Measurements from ENCODE around the gene ARHGEF35. TPM values are rescaled to one million over a fixed set of nuclear protein-coding genes. Genes with fewer than 3 reads are reported as not detected.
"Not testable (repeated sequence)": the region's sequence is repeated elsewhere in the genome, so short reads cannot be mapped to it uniquely, and the experiment has no call there.

Gene ARHGEF35
- 0.76 TPM in 2 replicates for total RNA-seq (2014; rRNA removed; shearing (Covaris generic); ENCODE audit: low replicate concordance)

DNA sequence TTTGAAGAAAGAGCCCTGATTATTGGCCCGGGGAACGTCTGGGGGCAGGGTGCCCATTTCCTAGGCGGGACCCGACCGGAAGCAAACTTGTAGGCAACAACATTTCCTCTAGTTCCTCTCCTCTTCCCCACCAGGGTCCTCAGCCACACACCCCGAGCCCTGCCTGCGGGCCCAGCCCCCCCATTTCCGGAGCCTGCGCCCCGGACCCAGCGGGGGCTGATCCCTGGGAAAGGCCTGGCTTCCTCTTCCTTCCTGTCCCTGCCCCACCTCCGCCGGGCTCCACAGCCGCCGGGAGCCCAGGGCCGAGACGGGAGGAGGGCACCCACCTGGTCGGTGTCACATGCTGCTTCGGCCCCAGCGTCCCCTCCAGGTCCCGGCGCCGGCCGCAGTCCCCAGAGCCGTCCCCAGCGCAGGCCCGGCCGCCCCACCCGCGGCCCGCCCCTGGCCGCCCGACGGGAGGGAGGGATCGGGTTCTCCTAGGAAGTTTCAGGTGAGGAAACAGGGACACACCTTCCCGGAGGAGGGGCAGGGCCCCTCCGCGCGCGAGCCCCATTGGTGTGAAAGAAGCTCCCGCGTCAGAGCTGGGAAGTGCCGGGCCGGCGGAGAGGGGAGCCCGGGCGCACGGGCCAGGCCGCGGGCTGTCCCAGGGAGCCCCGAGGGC is at the start of gene ARHGEF35:
Gene ARHGEF35, minus strand, starts transcription at position 622 of the 661 bp plus-strand sequence. CDS start 7,450 bp downstream, outside the sequence.
- H3K4me3 ChIP-seq, H3K9me3 ChIP-seq, H3K27me3 ChIP-seq, DNase-seq, H3K36me3 ChIP-seq: not testable (repeated sequence)

DNA sequence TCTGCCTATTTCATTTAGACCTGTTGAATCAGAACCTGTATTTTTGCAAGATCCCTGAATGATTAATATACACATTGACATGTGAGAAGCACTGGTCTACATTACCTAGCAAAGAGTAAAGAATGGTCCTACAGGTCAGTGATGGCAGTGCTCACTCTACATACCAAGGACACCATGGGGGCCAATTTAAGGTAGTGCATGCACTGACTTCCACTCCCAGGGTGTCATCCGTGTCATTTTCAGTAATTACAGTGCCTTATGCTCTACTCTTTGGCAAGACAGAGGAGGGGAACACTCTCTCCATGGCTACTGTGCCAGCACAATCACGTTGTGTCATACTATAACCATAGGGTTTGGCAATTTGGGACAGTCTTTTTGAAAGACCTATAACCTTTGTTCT is 49.7 kb upstream of the ARHGEF35 start:
- not testable (repeated sequence) for DNase-seq, H3K27me3 ChIP-seq, H3K4me3 ChIP-seq, H3K9me3 ChIP-seq, H3K36me3 ChIP-seq

GRCh38 chr7:144239365-144239764 is 43.7 kb upstream of the ARHGEF35 start, which contains the start of gene OR2A42:
Gene OR2A42, minus strand, starts transcription at chr7:144239605. Its CDS starts 6,762 bp downstream, at chr7:144232843.
- not testable (repeated sequence) for H3K9me3 ChIP-seq, DNase-seq, H3K4me3 ChIP-seq, H3K27me3 ChIP-seq, H3K36me3 ChIP-seq

DNA sequence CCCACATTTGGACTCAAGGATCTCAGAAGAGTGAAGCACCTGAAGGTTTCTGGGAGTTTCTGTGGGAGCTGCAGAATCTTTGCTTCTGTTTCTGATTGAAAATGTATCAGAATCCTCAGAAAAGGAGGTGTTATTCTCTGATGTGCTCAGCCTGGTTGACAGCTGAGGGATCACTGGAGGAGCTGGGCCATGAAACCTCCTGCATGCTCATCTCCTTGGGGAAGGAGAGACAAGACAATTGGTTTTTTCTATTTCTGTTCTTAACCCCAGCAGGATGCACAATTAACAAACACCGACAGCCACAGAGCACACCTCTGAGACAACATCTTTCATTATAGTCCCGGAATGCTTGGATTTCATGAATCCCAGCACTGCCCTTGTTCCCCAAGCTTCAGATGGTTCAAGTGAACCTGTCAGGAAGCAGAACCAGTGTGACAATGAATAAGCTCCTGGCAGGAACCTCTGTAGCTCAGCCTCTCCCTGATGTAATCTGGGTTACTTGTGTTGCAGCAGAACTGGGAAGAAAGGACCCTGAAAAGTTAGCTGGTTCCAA is 43.0 kb upstream of the ARHGEF35 start:
- H3K9me3 ChIP-seq, H3K36me3 ChIP-seq, DNase-seq, H3K27me3 ChIP-seq, H3K4me3 ChIP-seq: not testable (repeated sequence)

GRCh38 chr7:144233039-144233438 is 37.4 kb upstream of the ARHGEF35 start:
- H3K27me3 ChIP-seq, DNase-seq, H3K9me3 ChIP-seq, H3K36me3 ChIP-seq, H3K4me3 ChIP-seq: not testable (repeated sequence)

GRCh38 chr7:144231027-144231426 is 35.4 kb upstream of the ARHGEF35 start:
- H3K4me3 ChIP-seq, H3K36me3 ChIP-seq, H3K27me3 ChIP-seq, DNase-seq, H3K9me3 ChIP-seq: not testable (repeated sequence)

GRCh38 chr7:144228810-144229209 is 33.2 kb upstream of the ARHGEF35 start:
- not testable (repeated sequence) for H3K27me3 ChIP-seq, H3K9me3 ChIP-seq, H3K4me3 ChIP-seq, H3K36me3 ChIP-seq
- peak; percentile 8 for DNase-seq

GRCh38 chr7:144226866-144227265 is 31.2 kb upstream of the ARHGEF35 start:
- not testable (repeated sequence) for H3K36me3 ChIP-seq, H3K4me3 ChIP-seq, H3K9me3 ChIP-seq, H3K27me3 ChIP-seq, DNase-seq

GRCh38 chr7:144223675-144224074 is 28.0 kb upstream of the ARHGEF35 start:
- not testable (repeated sequence) for H3K9me3 ChIP-seq, H3K4me3 ChIP-seq, DNase-seq, H3K36me3 ChIP-seq, H3K27me3 ChIP-seq

GRCh38 chr7:144220531-144220930 is 24.9 kb upstream of the ARHGEF35 start:
- not testable (repeated sequence) for H3K4me3 ChIP-seq, H3K27me3 ChIP-seq, H3K36me3 ChIP-seq, DNase-seq, H3K9me3 ChIP-seq

GRCh38 chr7:144219149-144219548 is 23.5 kb upstream of the ARHGEF35 start:
- H3K4me3 ChIP-seq, H3K27me3 ChIP-seq, H3K9me3 ChIP-seq, DNase-seq, H3K36me3 ChIP-seq: not testable (repeated sequence)

DNA sequence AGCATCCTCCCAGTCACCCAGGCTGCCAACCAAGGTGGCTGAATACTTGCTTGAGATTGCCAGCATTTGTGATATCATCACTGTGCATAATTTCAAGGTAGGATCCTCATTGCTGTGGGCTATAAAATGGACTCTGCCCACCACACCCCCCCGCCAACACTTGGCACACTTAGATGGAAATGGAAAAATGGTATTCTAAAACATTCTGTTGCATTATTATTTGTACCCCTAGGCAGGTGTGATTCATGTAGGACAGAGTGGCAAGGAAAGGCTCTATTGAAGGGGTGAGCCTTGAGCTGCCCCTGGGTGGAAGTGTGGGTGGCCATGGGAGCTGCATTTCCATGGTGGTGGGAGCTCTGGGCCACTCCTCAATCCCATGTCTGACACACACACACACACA is 22.9 kb upstream of the ARHGEF35 start:
- not testable (repeated sequence) for H3K9me3 ChIP-seq

GRCh38 chr7:144217200-144217599 is 21.6 kb upstream of the ARHGEF35 start:
- H3K9me3 ChIP-seq, H3K36me3 ChIP-seq, H3K4me3 ChIP-seq, DNase-seq, H3K27me3 ChIP-seq: not testable (repeated sequence)

More for the DNA sequence above, 22.9 kb upstream of the ARHGEF35 start:
- DNase-seq, H3K4me3 ChIP-seq, H3K36me3 ChIP-seq, H3K27me3 ChIP-seq: not testable (repeated sequence)

DNA sequence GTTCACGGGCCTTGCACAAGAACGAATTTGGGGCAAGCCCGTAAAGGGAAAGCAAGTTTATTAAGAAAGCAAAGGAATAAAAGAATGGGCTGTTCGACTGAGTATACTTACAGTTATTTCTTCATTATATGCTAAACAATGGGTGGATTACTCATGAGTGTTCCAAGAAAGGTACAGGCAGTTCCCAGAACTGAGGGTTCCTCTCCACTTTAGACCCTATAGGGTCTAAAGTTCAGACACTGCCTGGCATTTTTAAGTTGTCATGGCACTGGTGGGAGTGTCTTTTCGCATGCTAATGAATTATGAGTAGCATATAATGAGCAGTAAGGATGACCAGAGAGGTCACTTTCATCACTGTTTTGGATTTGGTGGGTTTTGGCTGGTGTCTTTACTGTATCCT is 9.7 kb upstream of the ARHGEF35 start:
- H3K27me3 ChIP-seq, H3K4me3 ChIP-seq, H3K36me3 ChIP-seq, H3K9me3 ChIP-seq, DNase-seq: not testable (repeated sequence)

GRCh38 chr7:144203086-144203485 is 7.5 kb upstream of the ARHGEF35 start:
- not testable (repeated sequence) for H3K9me3 ChIP-seq, H3K4me3 ChIP-seq, DNase-seq, H3K36me3 ChIP-seq, H3K27me3 ChIP-seq

DNA sequence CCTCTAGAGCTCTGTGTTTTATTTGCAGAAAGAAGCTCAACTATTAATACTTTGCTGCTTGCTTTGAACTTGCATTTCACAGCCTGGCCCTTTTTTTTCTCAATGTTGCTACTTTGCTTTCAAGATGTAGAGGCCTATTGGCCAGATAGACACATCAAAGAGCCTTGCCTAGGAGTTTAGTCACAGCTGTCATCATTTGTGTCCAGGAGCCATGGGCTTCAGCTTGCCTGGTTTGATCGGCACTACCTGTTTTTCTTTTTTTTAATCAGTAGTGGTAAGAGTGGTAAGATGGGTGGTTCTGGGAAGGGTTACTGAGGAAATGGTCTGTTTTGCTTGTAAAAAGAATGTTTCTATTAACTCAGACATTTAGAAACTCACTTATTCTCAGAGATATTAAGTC is 6.3 kb upstream of the ARHGEF35 start:
- not testable (repeated sequence) for H3K9me3 ChIP-seq, H3K36me3 ChIP-seq, H3K27me3 ChIP-seq, DNase-seq, H3K4me3 ChIP-seq

DNA sequence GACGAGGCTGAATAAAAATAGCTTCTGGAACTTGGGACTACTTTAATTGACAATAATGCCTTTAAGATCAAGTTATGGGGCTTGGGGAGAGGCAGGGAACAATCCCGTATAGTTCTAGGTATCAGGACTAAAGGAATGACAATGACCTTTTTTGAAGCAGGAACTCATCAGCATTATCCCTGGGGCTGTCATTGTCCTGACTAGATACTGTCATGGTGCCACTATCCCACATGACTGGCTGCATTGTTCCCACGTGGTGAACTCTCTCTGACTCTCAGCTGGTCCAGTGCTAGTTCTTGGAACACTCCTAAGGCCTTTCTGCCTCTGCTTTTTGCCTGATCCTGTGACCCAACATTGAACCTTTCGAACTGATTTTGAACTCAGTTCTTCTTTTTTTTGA is 3.3 kb upstream of the ARHGEF35 start:
- not testable (repeated sequence) for H3K4me3 ChIP-seq, H3K27me3 ChIP-seq, H3K9me3 ChIP-seq, DNase-seq, H3K36me3 ChIP-seq

DNA sequence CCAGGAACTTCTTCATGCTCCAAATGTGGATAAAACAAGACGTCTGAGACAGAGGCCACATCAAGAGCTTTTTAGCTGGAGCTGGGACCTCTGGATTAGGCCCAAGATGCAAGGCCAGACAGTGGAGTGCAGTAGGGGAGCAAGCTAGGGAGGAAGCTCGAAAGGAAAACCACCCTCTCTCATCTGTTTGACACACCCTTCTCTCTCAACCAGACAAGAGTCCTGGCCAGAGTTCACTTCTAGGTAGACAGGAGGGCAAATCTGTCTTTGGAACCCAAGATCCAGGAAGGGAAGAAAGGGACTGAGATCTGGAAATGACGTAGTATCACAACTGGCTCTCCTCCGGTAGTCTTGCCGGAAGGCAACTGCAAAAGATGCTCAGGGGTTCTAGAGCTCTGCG is 1.2 kb downstream of the ARHGEF35 start:
- not testable (repeated sequence) for DNase-seq, H3K27me3 ChIP-seq, H3K4me3 ChIP-seq, H3K9me3 ChIP-seq, H3K36me3 ChIP-seq

Measured in MG63 (cell line).